ENCODE results near the gene SEPTIN5. TPM values are rescaled to one million over a fixed set of nuclear protein-coding genes. Genes with fewer than 3 reads are reported as not detected.

The SEPTIN5 gene
- total RNA-seq, 1 experiment from 2014 or later, result 22.4 TPM

GRCh38 chr22:19735665-19736510 is 21.6 kb downstream of the SEPTIN5 start (continued):
- TF ChIP-seq AR (CRISPR knock-in tag; IDR thresholded peaks at IDR 0.05), result no peak
- TF ChIP-seq ZMAT4 (CRISPR knock-in tag; IDR thresholded peaks at IDR 0.05), result no peak
- no peak for TF ChIP-seq ZBTB43 (CRISPR knock-in tag; IDR thresholded peaks at IDR 0.05)
- TF ChIP-seq NR1H2 (CRISPR knock-in tag; IDR thresholded peaks at IDR 0.05), result no peak
- no peak for TF ChIP-seq CREB1 (CRISPR knock-in tag; IDR thresholded peaks at IDR 0.05)
- no peak for TF ChIP-seq NR2C2 (CRISPR knock-in tag; IDR thresholded peaks at IDR 0.05)

- Mint-ChIP-seq H3K9me3 (no peaks in the 10 kb centered on the region), H3K27me3 (ENCODE audit: low read depth) (no peaks in the 10 kb centered on the region), H3K36me3 (no peaks in the 10 kb centered on the region), H3K4me1 (no peaks in the 10 kb centered on the region), H3K4me3 (no peak overlapping the region), H3K27ac (no peak overlapping the region)
- DNase-seq (ENCODE audit: low spot score) (no peak), ATAC-seq (no peak)
- ChIA-PET CTCF (interaction anchor here (0.8 kb wide), 1 partner anchor 172 kb away, joined by 5 read pairs; no protein-coding TSS in a partner anchor), POLR2A (no interaction called here)
- TF ChIP-seq HMGXB4 (CRISPR knock-in tag; IDR thresholded peaks at IDR 0.05) (no peak), SOX15 (CRISPR knock-in tag; IDR thresholded peaks at IDR 0.05) (no peak), NR1H2 (CRISPR knock-in tag; IDR thresholded peaks at IDR 0.05) (no peak), ATF6 (CRISPR knock-in tag; IDR thresholded peaks at IDR 0.05) (no peak), STAT6 (CRISPR knock-in tag; conservative IDR thresholded peaks at IDR 0.05; ENCODE audit: low read depth) (no peak), ZNF263 (CRISPR knock-in tag; IDR thresholded peaks at IDR 0.05; ENCODE audit: low read depth) (no peak), NFYB (CRISPR knock-in tag; conservative IDR thresholded peaks at IDR 0.05; ENCODE audit: low read depth) (no peak), JUN (CRISPR knock-in tag; IDR thresholded peaks at IDR 0.05) (no peak), MYBL2 (CRISPR knock-in tag; IDR thresholded peaks at IDR 0.05) (no peak), ATF1 (CRISPR knock-in tag; IDR thresholded peaks at IDR 0.05) (no peak), CTCF (IDR thresholded peaks at IDR 0.05) (no peak), TCF7 (CRISPR knock-in tag; IDR thresholded peaks at IDR 0.05; ENCODE audit: low read depth) (no peak), FOXP4 (CRISPR knock-in tag; IDR thresholded peaks at IDR 0.05) (no peak)
Measured at GRCh38 chr22:19737846-19738663, 23.8 kb downstream of the SEPTIN5 start.

All from WTC11 (cell line).